Loucy (cell line): Measurements from ENCODE around the gene HEPHL1.

Experiments
- EZH2phosphoT487 ChIP-seq: fragments of 200-600 bp; IDR thresholded peaks from 2 replicates; pipeline ENCODE4 v1.6.1; 2018; ENCODE audit warnings: antibody characterized with exemption, mild to moderate bottlenecking, moderate library complexity, borderline replicate concordance
- TF ChIP-seq, protein P1 (sequence below): fragments of 200-600 bp; sonication (generic); conservative IDR thresholded peaks from 2 replicates; pipeline ENCODE4 v1.5.1; 2014; ENCODE audit warnings: mild to moderate bottlenecking, antibody characterized with exemption, low read length

DNA sequence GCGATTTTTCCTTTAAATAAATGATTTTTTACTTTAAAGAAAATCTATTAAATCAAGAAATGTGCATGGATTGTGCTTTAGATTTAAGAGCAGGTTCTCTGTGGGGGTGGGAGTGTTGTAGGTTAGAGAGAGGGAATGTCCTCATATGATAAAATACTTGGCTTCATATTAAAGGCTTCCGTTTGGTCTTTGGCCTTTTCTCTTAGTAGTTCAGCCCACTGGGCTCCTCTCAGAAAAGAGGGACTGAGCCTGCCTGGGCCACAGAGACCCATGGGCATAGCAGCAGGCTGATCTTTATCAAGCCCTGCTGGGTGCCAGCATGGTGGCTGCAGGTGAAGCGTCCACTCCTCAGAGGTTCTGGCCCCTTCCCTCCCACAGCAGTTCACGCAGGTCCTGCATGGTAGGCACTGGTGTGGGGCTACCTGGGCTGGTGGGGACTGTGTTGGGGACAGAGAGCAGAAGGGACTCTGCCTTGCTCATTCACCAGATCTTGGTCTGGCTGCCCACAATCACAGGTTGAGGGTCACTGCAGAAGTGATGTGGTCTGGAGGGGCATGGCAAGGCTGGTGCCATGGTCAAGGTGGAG, 111.8 kb downstream of the HEPHL1 start:
- TF ChIP-seq, protein P1, sequence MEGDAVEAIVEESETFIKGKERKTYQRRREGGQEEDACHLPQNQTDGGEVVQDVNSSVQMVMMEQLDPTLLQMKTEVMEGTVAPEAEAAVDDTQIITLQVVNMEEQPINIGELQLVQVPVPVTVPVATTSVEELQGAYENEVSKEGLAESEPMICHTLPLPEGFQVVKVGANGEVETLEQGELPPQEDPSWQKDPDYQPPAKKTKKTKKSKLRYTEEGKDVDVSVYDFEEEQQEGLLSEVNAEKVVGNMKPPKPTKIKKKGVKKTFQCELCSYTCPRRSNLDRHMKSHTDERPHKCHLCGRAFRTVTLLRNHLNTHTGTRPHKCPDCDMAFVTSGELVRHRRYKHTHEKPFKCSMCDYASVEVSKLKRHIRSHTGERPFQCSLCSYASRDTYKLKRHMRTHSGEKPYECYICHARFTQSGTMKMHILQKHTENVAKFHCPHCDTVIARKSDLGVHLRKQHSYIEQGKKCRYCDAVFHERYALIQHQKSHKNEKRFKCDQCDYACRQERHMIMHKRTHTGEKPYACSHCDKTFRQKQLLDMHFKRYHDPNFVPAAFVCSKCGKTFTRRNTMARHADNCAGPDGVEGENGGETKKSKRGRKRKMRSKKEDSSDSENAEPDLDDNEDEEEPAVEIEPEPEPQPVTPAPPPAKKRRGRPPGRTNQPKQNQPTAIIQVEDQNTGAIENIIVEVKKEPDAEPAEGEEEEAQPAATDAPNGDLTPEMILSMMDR: no peak
- no peak for TF ChIP-seq EZH2phosphoT487
